Measurements from ENCODE around the gene SLC22A6.

Gene SLC22A6

DNA sequence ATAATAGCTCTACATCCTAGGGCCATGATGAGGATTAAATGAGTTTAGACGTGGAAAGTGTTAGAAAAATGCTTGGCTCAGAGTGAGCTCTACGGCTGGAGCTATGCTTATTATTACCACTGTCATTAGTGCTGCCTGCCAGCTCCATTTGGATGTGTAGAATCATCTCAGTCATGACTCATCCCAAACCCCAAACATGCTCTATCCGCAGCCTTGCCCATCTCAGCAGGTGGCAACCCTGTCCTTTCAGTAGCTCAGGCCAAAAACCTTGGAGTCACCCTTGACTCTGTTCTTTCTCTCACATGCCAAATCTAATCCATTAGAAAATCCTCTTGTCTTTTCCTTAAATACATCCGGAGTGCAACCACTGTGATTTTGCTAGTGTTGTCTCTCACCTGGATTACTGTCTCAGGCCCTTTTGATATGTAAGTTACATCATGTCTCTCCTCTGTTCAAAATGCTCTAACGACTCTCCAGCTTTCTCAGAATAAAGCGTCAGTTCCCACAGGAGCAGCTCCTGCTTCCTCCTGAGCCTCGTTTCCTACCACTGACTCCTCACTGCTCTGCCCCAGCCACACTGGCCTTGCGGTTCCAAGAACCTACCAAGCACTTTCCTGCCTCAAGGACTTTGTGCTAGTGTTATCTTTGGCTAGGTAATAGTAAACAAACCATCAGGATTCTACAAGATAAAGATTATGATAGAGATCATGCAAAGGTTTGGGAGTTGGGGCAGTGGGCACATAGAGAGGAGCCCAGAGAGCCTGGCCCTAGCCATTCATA is 53.1 kb downstream of the SLC22A6 start (continued):
- TF ChIP-seq PRDM10 (tag by site-specific recombination; IDR thresholded peaks at IDR 0.05) (0 out of 2 replicates have a peak, but pooled peaks have one; percentile 24), KLF8 (tag by site-specific recombination; IDR thresholded peaks at IDR 0.05) (no peak), ZNF660 (tag by site-specific recombination; IDR thresholded peaks at IDR 0.05) (peak; percentile 62; the same call in 1 of the 2 replicates), ZNF600 (tag by site-specific recombination; IDR thresholded peaks at IDR 0.05) (0 out of 2 replicates have a peak, but pooled peaks have one; percentile 12), ZNF639 (tag by site-specific recombination; IDR thresholded peaks at IDR 0.05) (no peak)
- TF ChIP-seq, protein P1, sequence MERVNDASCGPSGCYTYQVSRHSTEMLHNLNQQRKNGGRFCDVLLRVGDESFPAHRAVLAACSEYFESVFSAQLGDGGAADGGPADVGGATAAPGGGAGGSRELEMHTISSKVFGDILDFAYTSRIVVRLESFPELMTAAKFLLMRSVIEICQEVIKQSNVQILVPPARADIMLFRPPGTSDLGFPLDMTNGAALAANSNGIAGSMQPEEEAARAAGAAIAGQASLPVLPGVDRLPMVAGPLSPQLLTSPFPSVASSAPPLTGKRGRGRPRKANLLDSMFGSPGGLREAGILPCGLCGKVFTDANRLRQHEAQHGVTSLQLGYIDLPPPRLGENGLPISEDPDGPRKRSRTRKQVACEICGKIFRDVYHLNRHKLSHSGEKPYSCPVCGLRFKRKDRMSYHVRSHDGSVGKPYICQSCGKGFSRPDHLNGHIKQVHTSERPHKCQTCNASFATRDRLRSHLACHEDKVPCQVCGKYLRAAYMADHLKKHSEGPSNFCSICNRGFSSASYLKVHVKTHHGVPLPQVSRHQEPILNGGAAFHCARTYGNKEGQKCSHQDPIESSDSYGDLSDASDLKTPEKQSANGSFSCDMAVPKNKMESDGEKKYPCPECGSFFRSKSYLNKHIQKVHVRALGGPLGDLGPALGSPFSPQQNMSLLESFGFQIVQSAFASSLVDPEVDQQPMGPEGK (tag by site-specific recombination; IDR thresholded peaks at IDR 0.05) = no peak

DNA sequence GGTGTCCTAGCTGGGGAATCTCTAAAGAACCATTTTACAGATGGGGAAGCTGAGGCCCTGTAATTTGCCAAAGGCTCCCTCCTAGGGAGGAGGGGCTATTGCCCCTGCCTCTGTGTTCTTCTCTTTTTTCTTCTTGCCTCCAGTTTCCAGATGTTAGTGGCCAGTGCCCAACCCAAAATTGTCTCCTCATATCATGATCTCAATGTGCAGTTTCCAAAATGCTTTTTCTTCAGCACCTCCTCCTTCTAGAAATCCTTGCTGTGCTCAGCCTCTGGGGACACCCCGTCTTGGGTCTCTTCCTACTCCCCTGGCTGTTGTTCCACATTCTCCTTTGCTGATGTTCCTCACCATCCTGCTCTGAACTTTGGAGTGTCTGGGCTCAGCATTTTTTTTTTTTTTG is 54.1 kb downstream of the SLC22A6 start:
- no peaks in the 10 kb centered on the region for H3K4me1 ChIP-seq (ENCODE audit: control insufficient read depth, insufficient read depth, low read length)
- no peaks in the 10 kb centered on the region for H3K9me3 ChIP-seq (ENCODE audit: control insufficient read depth, insufficient read depth, low read depth, low read length)
- CTCF ChIA-PET = interaction anchor here (1.1 to 2.0 kb wide), 5 partner anchors 8 to 93 kb away, joined by 3 to 15 read pairs (median 5); no protein-coding TSS in a partner anchor
- TF ChIP-seq GLI2 (tag by site-specific recombination; IDR thresholded peaks at IDR 0.05; ENCODE audit: borderline replicate concordance, low read depth) = no peak
- TF ChIP-seq PRDM4 (tag by site-specific recombination; IDR thresholded peaks at IDR 0.05) = no peak
- no peak for TF ChIP-seq ZNF473 (tag by site-specific recombination; IDR thresholded peaks at IDR 0.05)
- no peak for TF ChIP-seq ZNF707 (tag by site-specific recombination; IDR thresholded peaks at IDR 0.05)
- TF ChIP-seq ZNF514 (tag by site-specific recombination; IDR thresholded peaks at IDR 0.05) = no peak
- TF ChIP-seq PRDM6 (tag by site-specific recombination; IDR thresholded peaks at IDR 0.05) = no peak
- no peak for TF ChIP-seq ZNF223 (tag by site-specific recombination; IDR thresholded peaks at IDR 0.05)
- no peak overlapping the region for H3K27ac ChIP-seq (ENCODE audit: extremely low read depth, low read depth, low read length)
- no peak overlapping the region for H3K4me3 ChIP-seq (ENCODE audit: low read depth, low read length)
- no peaks in the 10 kb centered on the region for H3K36me3 ChIP-seq (ENCODE audit: control insufficient read depth in 2 of 2, insufficient read depth in 1 of 2, low read length in 2 of 2)
- POLR2A ChIA-PET = no interaction called here
